SK-N-SH (cell line): ENCODE measurements around the gene FAM168A. TPM values are rescaled to one million over a fixed set of nuclear protein-coding genes. Genes with fewer than 3 reads are reported as not detected.

Experiments used
- CTCF ChIA-PET: fragments of 300-600, 350-600 bp; formaldehyde crosslinking; extraction: SDS; loops from one replicate; lab custom pipeline; 2021; lab: Yijun Ruan, JAX
- POLR2A ChIA-PET: fragments of 350-600 bp; sonication (Branson Sonifier 250); formaldehyde crosslinking; extraction: SDS; loops from one replicate; lab custom pipeline; 2020; ENCODE audit warnings: antibody characterized with exemption, inconsistent platforms; lab: Yijun Ruan, JAX
- DNase-seq: peaks from one replicate; pipeline ENCODE4 v3.0.0; 2012
- H2AFZ ChIP-seq: fragments of 200-600 bp; sonication (generic); 2 replicates; pipeline ENCODE4 v1.8.1; 2016; ENCODE audit warnings: antibody characterized with exemption, mild to moderate bottlenecking, low read depth
- H3F3A ChIP-seq: fragments of 200-600 bp; sonication (generic); replicated peaks from 2 replicates; pipeline ENCODE3; 2016; ENCODE audit warnings: antibody characterized with exemption, mild to moderate bottlenecking; ENCODE audit not compliant: insufficient read depth
- H3K27ac ChIP-seq, 2 experiments: fragments of 200-500 bp in 1 of 2; fragments of 200-600 bp in 1 of 2; sonication (Bioruptor generic) in 1 of 2; sonication (generic), shearing (Covaris generic) in 1 of 2; 2 replicates each; pipeline versions ENCODE4 v1.5.1 to v1.6.1; 2014 to 2016; ENCODE audit warnings: low read depth in 2 of 2, inconsistent platforms in 1 of 2, low read length in 1 of 2, mild to moderate bottlenecking in 1 of 2, mixed read lengths in 1 of 2
- H3K27me3 ChIP-seq: fragments of 200-600 bp; sonication (generic), shearing (Covaris generic); 2 replicates; pipeline ENCODE4 v1.6.1; 2016; ENCODE audit warnings: mixed run types; ENCODE audit not compliant: insufficient read depth
- H3K36me3 ChIP-seq, 2 experiments: fragments of 200-500 bp in 1 of 2; fragments of 200-600 bp in 1 of 2; sonication (Bioruptor generic) in 1 of 2; sonication (generic) in 1 of 2; replicated peaks in 1 of 2; 2 replicates each; pipeline versions ENCODE3 to v1.5.1; 2014 to 2016; ENCODE audit warnings: low read length in 1 of 2, mild to moderate bottlenecking in 1 of 2; ENCODE audit not compliant: insufficient read depth in 2 of 2, control insufficient read depth in 1 of 2
- H3K4me1 ChIP-seq, 2 experiments: fragments of 200-500 bp in 1 of 2; fragments of 200-600 bp in 1 of 2; sonication (Bioruptor generic) in 1 of 2; sonication (generic), shearing (Covaris generic) in 1 of 2; 2 replicates each; pipeline versions ENCODE4 v1.5.1 to v1.6.1; 2014 to 2016; ENCODE audit warnings: low read depth in 1 of 2, low read length in 1 of 2, mixed run types in 1 of 2; ENCODE audit not compliant: insufficient read depth in 2 of 2, control insufficient read depth in 1 of 2
- H3K4me2 ChIP-seq: fragments of 200-600 bp; sonication (generic), shearing (Covaris generic); 2 replicates; pipeline ENCODE4 v1.6.1; 2017; ENCODE audit warnings: mixed run types
- H3K4me3 ChIP-seq, 2 experiments: fragments of 200-500 bp in 1 of 2; fragments of 200-600 bp in 1 of 2; sonication (Bioruptor generic) in 1 of 2; sonication (generic), shearing (Covaris generic) in 1 of 2; 2 replicates each; pipeline versions ENCODE4 v1.5.1 to v1.8.1; 2014 to 2016; ENCODE audit warnings: low read depth in 2 of 2, inconsistent platforms in 1 of 2, low read length in 1 of 2, mild to moderate bottlenecking in 1 of 2, mixed read lengths in 1 of 2, moderate library complexity in 1 of 2
- H3K79me2 ChIP-seq: fragments of 200-600 bp; sonication (generic); 2 replicates; pipeline ENCODE4 v1.8.1; 2017; ENCODE audit warnings: mild to moderate bottlenecking; ENCODE audit not compliant: insufficient read depth
- H3K9ac ChIP-seq: fragments of 200-600 bp; sonication (generic); 2 replicates; pipeline ENCODE4 v1.6.1; 2017; ENCODE audit warnings: mixed run types
- H3K9me2 ChIP-seq: fragments of 200-600 bp; sonication (generic); 2 replicates; pipeline ENCODE4 v1.6.1; 2017; ENCODE audit warnings: mixed run types
- H3K9me3 ChIP-seq: fragments of 200-600 bp; sonication (generic); 2 replicates; pipeline ENCODE4 v1.6.1; 2017; ENCODE audit warnings: mixed run types, mild to moderate bottlenecking, moderate library complexity
- H4K20me1 ChIP-seq: fragments of 200-600 bp; sonication (generic); 2 replicates; pipeline ENCODE4 v1.6.1; 2017; ENCODE audit warnings: mild to moderate bottlenecking, mixed run types; ENCODE audit not compliant: insufficient read depth
- EP300 ChIP-seq, 2 experiments: IDR thresholded peaks; 2 replicates each; pipeline versions ENCODE4 v1.4.0 to v1.6.1; 2012; ENCODE audit warnings: borderline replicate concordance in 1 of 2, low read depth in 1 of 2, low read length in 1 of 2
- EZH2phosphoT487 ChIP-seq: fragments of 200-600 bp; sonication (generic); IDR thresholded peaks from 2 replicates; pipeline ENCODE4 v1.6.1; 2017; ENCODE audit warnings: low read depth, mixed run types, mild to moderate bottlenecking, antibody characterized with exemption, moderate library complexity, borderline replicate concordance
- FOXJ3 ChIP-seq: sonication (generic); formaldehyde crosslinking; IDR thresholded peaks from 2 replicates; pipeline ENCODE4 v1.5.1; 2020; ENCODE audit warnings: mild to moderate bottlenecking, missing genetic modification reagents
- FOXM1 ChIP-seq: IDR thresholded peaks from 2 replicates; pipeline ENCODE4 v1.4.0; 2012; ENCODE audit warnings: low read depth, mild to moderate bottlenecking
- IRF3 ChIP-seq: fragments of 150-350 bp; IDR thresholded peaks from 2 replicates; pipeline ENCODE4 v1.6.1; 2016; ENCODE audit warnings: mild to moderate bottlenecking, low read depth, low read length
- MAX ChIP-seq: IDR thresholded peaks from 2 replicates; pipeline ENCODE4 v1.4.0; 2012; ENCODE audit warnings: low read depth
- MEF2A ChIP-seq: IDR thresholded peaks from 2 replicates; pipeline ENCODE4 v1.4.0; 2012; ENCODE audit warnings: low read depth, borderline replicate concordance
- MXI1 ChIP-seq: IDR thresholded peaks from 2 replicates; pipeline ENCODE4 v1.6.1; 2012; ENCODE audit warnings: mild to moderate bottlenecking, low read depth, low read length, improper control_type of control experiment
- NFIC ChIP-seq: IDR thresholded peaks from 2 replicates; pipeline ENCODE4 v1.4.0; 2012; ENCODE audit warnings: borderline replicate concordance
- RCOR1 ChIP-seq: fragments of 150-350 bp; IDR thresholded peaks from 2 replicates; pipeline ENCODE4 v1.6.1; 2017; ENCODE audit warnings: antibody characterized with exemption, low read length
- RFX5 ChIP-seq: IDR thresholded peaks from 2 replicates; pipeline ENCODE4 v1.6.1; 2012; ENCODE audit warnings: mild to moderate bottlenecking, improper control_type of control experiment, low read length
- SMC3 ChIP-seq: IDR thresholded peaks from 2 replicates; pipeline ENCODE4 v1.6.1; 2012; ENCODE audit warnings: low read depth, low read length, improper control_type of control experiment
- TAF1 ChIP-seq: IDR thresholded peaks from 2 replicates; pipeline ENCODE4 v1.6.1; 2012; ENCODE audit warnings: low read depth, mild to moderate bottlenecking, low read length, moderate library complexity, borderline replicate concordance
- TEAD4 ChIP-seq: IDR thresholded peaks from 2 replicates; pipeline ENCODE4 v1.4.0; 2012; ENCODE audit warnings: mild to moderate bottlenecking, borderline replicate concordance; ENCODE audit not compliant: insufficient read depth
- WGBS: methylation state at CpG from one replicate; pipeline ENCODE4 v1.1.6; 2017; ENCODE audit warnings: low lambda C conversion rate; 5-methylcytosine and 5-hydroxymethylcytosine counted together
- polyA plus RNA-seq, 3 experiments: library from polyadenylated mRNA; depleted of rRNA; stranded (reverse); fragments of >200 nt; gene quantifications; 2 replicates each; pipeline ENCODE4 v1.2.3, GENCODE V29; 2012
- TF ChIP-seq, protein P1 (sequence below): IDR thresholded peaks from 2 replicates; pipeline ENCODE4 v1.4.0; 2012; ENCODE audit warnings: low read depth, borderline replicate concordance
- TF ChIP-seq, protein P2 (sequence below): IDR thresholded peaks from 2 replicates; pipeline ENCODE4 v1.6.1; 2012; ENCODE audit warnings: mild to moderate bottlenecking, low read depth, low read length, moderate library complexity
- TF ChIP-seq, protein P3 (sequence below): IDR thresholded peaks from 2 replicates; pipeline ENCODE4; 2012

FAM168A gene
- polyA plus RNA-seq, 1 of the 3 experiments (the other 2 are of a cell fraction), result 17.8 TPM

DNA sequence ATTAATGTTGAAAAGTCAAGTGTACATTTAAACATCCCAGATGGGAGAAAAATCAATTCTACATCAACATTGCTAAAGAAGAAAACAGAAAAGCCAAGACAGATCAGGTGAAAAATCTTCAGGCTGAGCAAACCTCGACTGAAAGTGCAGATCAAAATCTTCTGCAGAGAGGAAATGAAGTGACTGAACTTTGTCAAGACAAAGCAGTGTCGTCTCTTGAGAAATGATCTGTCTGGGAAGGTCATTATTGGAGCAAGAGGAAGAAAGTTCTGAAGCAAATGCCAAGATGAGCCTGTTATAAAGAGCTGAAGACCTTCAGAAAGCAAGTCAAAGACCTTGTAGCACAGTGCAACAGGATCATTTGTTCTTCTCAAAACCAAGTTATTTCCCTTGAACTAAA lies 42.7 kb upstream of the FAM168A start:
- TF ChIP-seq FOXM1 (no peak), IRF3 (no peak), FOXJ3 (CRISPR knock-in tag) (no peak), MAX (no peak), RFX5 (no peak), MXI1 (no peak), RCOR1 (no peak), TAF1 (no peak), EZH2phosphoT487 (no peak), MEF2A (no peak), EP300 (IDR thresholded peaks at IDR 0.05; ENCODE audit: borderline replicate concordance in 1 of 2, low read depth in 1 of 2, low read length in 1 of 2) (no peak), SMC3 (no peak), NFIC (no peak), TEAD4 (no peak)
- TF ChIP-seq, protein P1, sequence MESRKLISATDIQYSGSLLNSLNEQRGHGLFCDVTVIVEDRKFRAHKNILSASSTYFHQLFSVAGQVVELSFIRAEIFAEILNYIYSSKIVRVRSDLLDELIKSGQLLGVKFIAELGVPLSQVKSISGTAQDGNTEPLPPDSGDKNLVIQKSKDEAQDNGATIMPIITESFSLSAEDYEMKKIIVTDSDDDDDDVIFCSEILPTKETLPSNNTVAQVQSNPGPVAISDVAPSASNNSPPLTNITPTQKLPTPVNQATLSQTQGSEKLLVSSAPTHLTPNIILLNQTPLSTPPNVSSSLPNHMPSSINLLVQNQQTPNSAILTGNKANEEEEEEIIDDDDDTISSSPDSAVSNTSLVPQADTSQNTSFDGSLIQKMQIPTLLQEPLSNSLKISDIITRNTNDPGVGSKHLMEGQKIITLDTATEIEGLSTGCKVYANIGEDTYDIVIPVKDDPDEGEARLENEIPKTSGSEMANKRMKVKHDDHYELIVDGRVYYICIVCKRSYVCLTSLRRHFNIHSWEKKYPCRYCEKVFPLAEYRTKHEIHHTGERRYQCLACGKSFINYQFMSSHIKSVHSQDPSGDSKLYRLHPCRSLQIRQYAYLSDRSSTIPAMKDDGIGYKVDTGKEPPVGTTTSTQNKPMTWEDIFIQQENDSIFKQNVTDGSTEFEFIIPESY, result no peak
- TF ChIP-seq, protein P2, sequence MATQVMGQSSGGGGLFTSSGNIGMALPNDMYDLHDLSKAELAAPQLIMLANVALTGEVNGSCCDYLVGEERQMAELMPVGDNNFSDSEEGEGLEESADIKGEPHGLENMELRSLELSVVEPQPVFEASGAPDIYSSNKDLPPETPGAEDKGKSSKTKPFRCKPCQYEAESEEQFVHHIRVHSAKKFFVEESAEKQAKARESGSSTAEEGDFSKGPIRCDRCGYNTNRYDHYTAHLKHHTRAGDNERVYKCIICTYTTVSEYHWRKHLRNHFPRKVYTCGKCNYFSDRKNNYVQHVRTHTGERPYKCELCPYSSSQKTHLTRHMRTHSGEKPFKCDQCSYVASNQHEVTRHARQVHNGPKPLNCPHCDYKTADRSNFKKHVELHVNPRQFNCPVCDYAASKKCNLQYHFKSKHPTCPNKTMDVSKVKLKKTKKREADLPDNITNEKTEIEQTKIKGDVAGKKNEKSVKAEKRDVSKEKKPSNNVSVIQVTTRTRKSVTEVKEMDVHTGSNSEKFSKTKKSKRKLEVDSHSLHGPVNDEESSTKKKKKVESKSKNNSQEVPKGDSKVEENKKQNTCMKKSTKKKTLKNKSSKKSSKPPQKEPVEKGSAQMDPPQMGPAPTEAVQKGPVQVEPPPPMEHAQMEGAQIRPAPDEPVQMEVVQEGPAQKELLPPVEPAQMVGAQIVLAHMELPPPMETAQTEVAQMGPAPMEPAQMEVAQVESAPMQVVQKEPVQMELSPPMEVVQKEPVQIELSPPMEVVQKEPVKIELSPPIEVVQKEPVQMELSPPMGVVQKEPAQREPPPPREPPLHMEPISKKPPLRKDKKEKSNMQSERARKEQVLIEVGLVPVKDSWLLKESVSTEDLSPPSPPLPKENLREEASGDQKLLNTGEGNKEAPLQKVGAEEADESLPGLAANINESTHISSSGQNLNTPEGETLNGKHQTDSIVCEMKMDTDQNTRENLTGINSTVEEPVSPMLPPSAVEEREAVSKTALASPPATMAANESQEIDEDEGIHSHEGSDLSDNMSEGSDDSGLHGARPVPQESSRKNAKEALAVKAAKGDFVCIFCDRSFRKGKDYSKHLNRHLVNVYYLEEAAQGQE, result no peak
- TF ChIP-seq, protein P3, sequence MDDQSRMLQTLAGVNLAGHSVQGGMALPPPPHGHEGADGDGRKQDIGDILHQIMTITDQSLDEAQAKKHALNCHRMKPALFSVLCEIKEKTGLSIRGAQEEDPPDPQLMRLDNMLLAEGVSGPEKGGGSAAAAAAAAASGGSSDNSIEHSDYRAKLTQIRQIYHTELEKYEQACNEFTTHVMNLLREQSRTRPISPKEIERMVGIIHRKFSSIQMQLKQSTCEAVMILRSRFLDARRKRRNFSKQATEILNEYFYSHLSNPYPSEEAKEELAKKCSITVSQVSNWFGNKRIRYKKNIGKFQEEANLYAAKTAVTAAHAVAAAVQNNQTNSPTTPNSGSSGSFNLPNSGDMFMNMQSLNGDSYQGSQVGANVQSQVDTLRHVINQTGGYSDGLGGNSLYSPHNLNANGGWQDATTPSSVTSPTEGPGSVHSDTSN, result no peak
- H3F3A ChIP-seq, result no peaks in the 10 kb centered on the region
- H3K4me1 ChIP-seq, result no peaks in the 10 kb centered on the region
- H3K4me3 ChIP-seq, result no peak overlapping the region
- H3K9me2 ChIP-seq, result no peaks in the 10 kb centered on the region
- no peaks in the 10 kb centered on the region for H4K20me1 ChIP-seq
- H3K27ac ChIP-seq, result no peak overlapping the region
- no peaks in the 10 kb centered on the region for H3K79me2 ChIP-seq
- no peak overlapping the region for H2AFZ ChIP-seq
- H3K27me3 ChIP-seq, result no peaks in the 10 kb centered on the region
- no peak overlapping the region for H3K4me2 ChIP-seq
- DNase-seq, result no peak
- CTCF ChIA-PET, result interaction anchor here (0.8 to 7.6 kb wide), 5 partner anchors 14 to 290 kb away, joined by 3 to 35 read pairs (median 4); no protein-coding TSS in a partner anchor
- WGBS, result 39% methylated on average over 2 of the region's 2 CpGs
- POLR2A ChIA-PET, result no interaction called here
- no peak overlapping the region for H3K9ac ChIP-seq
- H3K9me3 ChIP-seq, result no peaks in the 10 kb centered on the region
- no peaks in the 10 kb centered on the region for H3K36me3 ChIP-seq
